CD14-positive monocyte (primary cell): ENCODE results near the gene NMNAT1. TPM values are rescaled to one million over a fixed set of nuclear protein-coding genes. Genes with fewer than 3 reads are reported as not detected.

Experiments
- DNase-seq, 3 donors: peaks; one replicate each; pipeline ENCODE4 v3.0.0-alpha.2; 2011 to 2022
- H2AFZ ChIP-seq: 2 replicates; pipeline ENCODE4 v1.6.0; 2012; ENCODE audit warnings: mild to moderate bottlenecking, low read depth, low read length, inconsistent platforms; ENCODE audit not compliant: insufficient read depth, poor library complexity, severe bottlenecking
- H3K27ac ChIP-seq, 2 donors: 1 replicate in 1 of 2; 2 replicates in 1 of 2; pipeline ENCODE4 v1.5.1; 2012 to 2013; ENCODE audit warnings: low read length in 2 of 2, control low read depth in 1 of 2, inconsistent platforms in 1 of 2, low read depth in 1 of 2, mild to moderate bottlenecking in 1 of 2
- H3K27me3 ChIP-seq, 2 donors: one replicate each; pipeline versions ENCODE4 v1.6.0 to v1.6.1; 2011 to 2013; ENCODE audit warnings: low read length in 2 of 2; ENCODE audit not compliant: control insufficient read depth in 2 of 2, insufficient read depth in 2 of 2
- H3K36me3 ChIP-seq, 2 donors: replicated peaks in 1 of 2; 1 replicate in 1 of 2; 2 replicates in 1 of 2; pipeline versions ENCODE4 v1.5.1 to v1.6.1; 2012 to 2013; ENCODE audit warnings: low read length in 2 of 2, control low read depth in 1 of 2, inconsistent platforms in 1 of 2, mild to moderate bottlenecking in 1 of 2; ENCODE audit not compliant: insufficient read depth in 2 of 2, control insufficient read depth in 1 of 2
- H3K4me1 ChIP-seq, 2 donors: 1 replicate in 1 of 2; 2 replicates in 1 of 2; pipeline versions ENCODE4 v1.5.1 to v1.6.1; 2012 to 2013; ENCODE audit warnings: low read length in 2 of 2, control low read depth in 1 of 2, inconsistent platforms in 1 of 2, mild to moderate bottlenecking in 1 of 2, moderate library complexity in 1 of 2; ENCODE audit not compliant: insufficient read depth in 2 of 2, control insufficient read depth in 1 of 2
- H3K4me2 ChIP-seq: replicated peaks from 2 replicates; pipeline ENCODE3; 2012; ENCODE audit warnings: low read length, moderate library complexity, mild to moderate bottlenecking; ENCODE audit not compliant: poor library complexity, severe bottlenecking; ENCODE audit errors: extremely low read depth
- H3K4me3 ChIP-seq, 3 experiments: fragments of 200-600 bp in 1 of 3; sonication (generic) in 1 of 3; replicated peaks in 1 of 3; 1 replicate in 2 of 3; 2 replicates in 1 of 3; pipeline ENCODE4 v1.5.1; 2011 to 2013; ENCODE audit warnings: low read length in 3 of 3, mild to moderate bottlenecking in 3 of 3, control low read depth in 2 of 3, low read depth in 2 of 3, inconsistent platforms in 1 of 3, moderate library complexity in 1 of 3
- H3K79me2 ChIP-seq: 2 replicates; pipeline ENCODE4 v1.6.0; 2012; ENCODE audit warnings: mild to moderate bottlenecking, control low read depth, inconsistent platforms, low read length, moderate library complexity; ENCODE audit not compliant: insufficient read depth
- H3K9ac ChIP-seq: 2 replicates; pipeline ENCODE4 v1.6.0; 2017; ENCODE audit warnings: low read length, mild to moderate bottlenecking; ENCODE audit not compliant: insufficient read depth, poor library complexity, severe bottlenecking
- H3K9me3 ChIP-seq, 2 donors: replicated peaks in 1 of 2; 1 replicate in 1 of 2; 2 replicates in 1 of 2; pipeline versions ENCODE4 v1.5.1 to v1.6.1; 2012 to 2013; ENCODE audit warnings: low read length in 2 of 2, control low read depth in 1 of 2; ENCODE audit not compliant: control insufficient read depth in 1 of 2, insufficient read depth in 1 of 2
- H4K20me1 ChIP-seq: 2 replicates; pipeline ENCODE4 v1.6.0; 2012; ENCODE audit warnings: mild to moderate bottlenecking, low read length, control low read depth, moderate library complexity; ENCODE audit not compliant: insufficient read depth
- H3K27ac Mint-ChIP-seq, 7 donors: one replicate each; pipeline ENCODE4 v1.8.0; 2020; ENCODE audit warnings: mild to moderate bottlenecking in 7 of 7, mixed read lengths in 7 of 7, moderate library complexity in 6 of 7, inconsistent platforms in 2 of 7
- H3K27me3 Mint-ChIP-seq, 3 donors: one replicate each; pipeline ENCODE4 v1.8.0; 2021 to 2022; ENCODE audit warnings: low read depth in 3 of 3, mild to moderate bottlenecking in 3 of 3, mixed read lengths in 3 of 3, moderate library complexity in 3 of 3, inconsistent platforms in 1 of 3
- H3K36me3 Mint-ChIP-seq, 2 donors: one replicate each; pipeline ENCODE4 v1.8.0; 2020; ENCODE audit warnings: mixed read lengths in 2 of 2, inconsistent platforms in 1 of 2, mild to moderate bottlenecking in 1 of 2
- H3K4me1 Mint-ChIP-seq: one replicate; pipeline ENCODE4 v1.8.0; 2020; ENCODE audit warnings: mild to moderate bottlenecking, mixed read lengths
- H3K4me3 Mint-ChIP-seq, 2 donors: one replicate each; pipeline ENCODE4 v1.8.0; 2020; ENCODE audit warnings: mild to moderate bottlenecking in 2 of 2, mixed read lengths in 2 of 2, moderate library complexity in 1 of 2
- H3K9me3 Mint-ChIP-seq, 7 donors: one replicate each; pipeline ENCODE4 v1.8.0; 2020 to 2022; ENCODE audit warnings: mixed read lengths in 7 of 7, mild to moderate bottlenecking in 6 of 7, moderate library complexity in 6 of 7, inconsistent platforms in 2 of 7
- WGBS: methylation state at CpG from one replicate; pipeline ENCODE4 v1.1.5; 2013; ENCODE audit warnings: missing lambda C conversion rate; ENCODE audit not compliant: insufficient coverage; 5-methylcytosine and 5-hydroxymethylcytosine counted together
- intact Hi-C, 2 donors: fragments of 100-400 bp; cut with micrococcal nuclease; formaldehyde crosslinking; loops; one replicate each; pipeline versions ENCODE4 v1.15.0 to v1.15.1; 2023
- polyA plus RNA-seq, 3 donors: library from polyadenylated mRNA; depleted of rRNA in 1 of 3; unstranded in 2 of 3; stranded (reverse) in 1 of 3; fragments of 300-500 nt in 2 of 3; fragments of >200 nt in 1 of 3; fragmentation: Illumina TruSeq in 2 of 3; gene quantifications; 1 replicate in 2 of 3; 2 replicates in 1 of 3; pipeline ENCODE4 v1.2.3, GENCODE V29; 2012 to 2021
- TF ChIP-seq, protein P1 (sequence below): fragments of 200-600 bp; IDR thresholded peaks from one replicate; pipeline ENCODE4 v1.8.0; 2022; ENCODE audit warnings: antibody characterized with exemption, mild to moderate bottlenecking

The NMNAT1 gene
- polyA plus RNA-seq, 3 donors, result 6.8 to 9.9 (median 7.1) TPM

DNA sequence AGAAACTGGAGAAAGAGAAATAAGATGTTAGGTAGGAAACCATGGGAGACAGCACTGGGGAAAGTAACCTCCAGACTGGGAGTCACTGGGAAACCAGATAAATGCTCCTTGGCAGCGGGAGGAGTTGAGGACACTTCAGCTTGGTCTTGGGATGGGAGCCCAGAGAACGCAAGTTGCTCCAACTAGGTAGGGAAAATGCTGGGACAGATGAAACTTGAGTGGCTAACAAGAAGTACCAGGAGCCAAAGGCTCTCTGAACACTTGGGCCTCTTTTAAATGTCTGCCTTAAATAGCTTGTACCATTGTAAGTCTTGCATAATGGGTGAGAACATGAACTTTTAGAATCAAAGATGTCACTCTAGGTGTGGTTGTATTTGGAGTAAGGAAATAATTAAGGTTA, 3.0 kb downstream of the NMNAT1 start:
- no peak for DNase-seq
- Histone ChIP-seq H3K27ac (no peak overlapping the region), H3K27me3 (no peaks in the 10 kb centered on the region), H3K9ac (no peak overlapping the region), H3K4me2 (no peak overlapping the region), H3K79me2 (peaks cover 72% of the 10 kb centered on the region), H3K4me1 (peaks cover 41 to 49% of the 10 kb centered on the region in 2 donors), H3K9me3 (no peaks in the 10 kb centered on the region), H2AFZ (no peak overlapping the region), H3K36me3 (peaks cover 3 to 24% of the 10 kb centered on the region in 2 donors), H3K4me3 (no peak overlapping the region), H4K20me1 (no peaks in the 10 kb centered on the region)
- H3K27ac Mint-ChIP-seq, result no peak overlapping the region
- H3K4me3 Mint-ChIP-seq, result no peak overlapping the region
- TF ChIP-seq, protein P1, sequence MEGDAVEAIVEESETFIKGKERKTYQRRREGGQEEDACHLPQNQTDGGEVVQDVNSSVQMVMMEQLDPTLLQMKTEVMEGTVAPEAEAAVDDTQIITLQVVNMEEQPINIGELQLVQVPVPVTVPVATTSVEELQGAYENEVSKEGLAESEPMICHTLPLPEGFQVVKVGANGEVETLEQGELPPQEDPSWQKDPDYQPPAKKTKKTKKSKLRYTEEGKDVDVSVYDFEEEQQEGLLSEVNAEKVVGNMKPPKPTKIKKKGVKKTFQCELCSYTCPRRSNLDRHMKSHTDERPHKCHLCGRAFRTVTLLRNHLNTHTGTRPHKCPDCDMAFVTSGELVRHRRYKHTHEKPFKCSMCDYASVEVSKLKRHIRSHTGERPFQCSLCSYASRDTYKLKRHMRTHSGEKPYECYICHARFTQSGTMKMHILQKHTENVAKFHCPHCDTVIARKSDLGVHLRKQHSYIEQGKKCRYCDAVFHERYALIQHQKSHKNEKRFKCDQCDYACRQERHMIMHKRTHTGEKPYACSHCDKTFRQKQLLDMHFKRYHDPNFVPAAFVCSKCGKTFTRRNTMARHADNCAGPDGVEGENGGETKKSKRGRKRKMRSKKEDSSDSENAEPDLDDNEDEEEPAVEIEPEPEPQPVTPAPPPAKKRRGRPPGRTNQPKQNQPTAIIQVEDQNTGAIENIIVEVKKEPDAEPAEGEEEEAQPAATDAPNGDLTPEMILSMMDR, result no peak
- H3K4me1 Mint-ChIP-seq, result peaks cover 42% of the 10 kb centered on the region
- peaks cover 0 to 4% (median 0%) of the 10 kb centered on the region in 3 donors for H3K27me3 Mint-ChIP-seq
- H3K9me3 Mint-ChIP-seq, result peaks cover 0 to under 1% (median 0%) of the 10 kb centered on the region in 7 donors
- intact Hi-C loops, result loop anchor here in 1 of 2 donors (10.0 kb wide), 1 partner anchor 48 kb away; the partner anchor contains the start of gene RBP7
- WGBS, result 89% methylated on average over 2 of the region's 2 CpGs
- H3K36me3 Mint-ChIP-seq, result peaks cover 14 to 29% of the 10 kb centered on the region in 2 donors

DNA sequence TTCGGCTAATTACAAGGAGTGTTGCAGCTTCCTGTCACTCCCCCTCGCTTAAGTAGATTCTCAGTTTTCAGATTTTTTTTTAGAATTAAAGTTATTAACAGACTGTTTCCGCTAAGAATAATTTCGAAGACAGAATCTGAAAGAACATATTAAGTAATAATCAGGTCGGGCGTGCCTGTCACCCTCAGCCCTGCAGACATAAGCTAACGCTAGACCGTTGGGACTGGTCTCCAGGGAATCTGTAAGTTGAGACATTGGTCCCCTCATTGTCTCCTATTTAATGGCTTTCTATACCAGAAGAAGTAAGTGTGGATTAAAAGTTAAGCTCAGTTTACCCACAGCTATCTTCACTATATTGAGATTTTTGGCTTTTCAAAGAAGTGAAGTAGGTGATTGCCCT, 14.5 kb downstream of the NMNAT1 start:
- peaks cover 0 to 2% (median 0%) of the 10 kb centered on the region in 7 donors for H3K9me3 Mint-ChIP-seq
- Histone ChIP-seq H3K36me3 (peaks cover 0 to 12% of the 10 kb centered on the region in 2 donors), H3K4me1 (peaks cover under 1% of the 10 kb centered on the region in 2 donors), H3K4me2 (no peak overlapping the region), H3K4me3 (no peak overlapping the region), H3K27me3 (no peaks in the 10 kb centered on the region), H3K9me3 (no peaks in the 10 kb centered on the region), H2AFZ (no peak overlapping the region), H3K27ac (no peak overlapping the region), H4K20me1 (no peaks in the 10 kb centered on the region), H3K9ac (no peak overlapping the region), H3K79me2 (peaks cover 10% of the 10 kb centered on the region)
- H3K36me3 Mint-ChIP-seq, result peaks cover 13 to 16% of the 10 kb centered on the region in 2 donors
- no CpG with 5 or more reads among the region's 8 CpGs for WGBS
- TF ChIP-seq, protein P1, result no peak
- peaks cover 0 to 3% (median 0%) of the 10 kb centered on the region in 3 donors for H3K27me3 Mint-ChIP-seq
- no peak overlapping the region for H3K4me3 Mint-ChIP-seq
- DNase-seq, result no peak
- peaks cover 6% of the 10 kb centered on the region for H3K4me1 Mint-ChIP-seq
- intact Hi-C loops, result no loop called here
- no peak overlapping the region for H3K27ac Mint-ChIP-seq
